GM18519 (cell line): Measurements from ENCODE around the gene PCDHGA5.
"Not testable (repeated sequence)": the region's sequence is repeated elsewhere in the genome, so short reads cannot be mapped to it uniquely, and the experiment has no call there.

Experiments
- ATAC-seq: cut with Tn5 transposase; IDR thresholded peaks from one replicate; pipeline ENCODE4 v1.9.1; 2021; ENCODE audit warnings: mild to moderate bottlenecking, moderate library complexity; ENCODE audit not compliant: unreplicated experiment, low FRiP score

The PCDHGA5 gene

GRCh38 chr5:141383345-141383744 lies 19.4 kb downstream of the PCDHGA5 start:
- no peak for ATAC-seq

- no peak for ATAC-seq
These were observed 20.7 kb downstream of the PCDHGA5 start for GRCh38 chr5:141384471-141385267.

GRCh38 chr5:141387557-141388311 lies 23.8 kb downstream of the PCDHGA5 start, which contains the start of gene PCDHGB4:
Gene PCDHGB4 (plus strand): TSS chr5:141387698. CDS start chr5:141387885, 187 bp downstream.
- not testable (repeated sequence) for ATAC-seq

GRCh38 chr5:141388661-141389060 lies 24.7 kb downstream of the PCDHGA5 start:
- ATAC-seq: no peak

- ATAC-seq: no peak
These were observed 25.4 kb downstream of the PCDHGA5 start for GRCh38 chr5:141389153-141390042.

GRCh38 chr5:141392429-141393198 lies 28.7 kb downstream of the PCDHGA5 start, which contains the start of gene PCDHGA8:
Gene PCDHGA8 (plus strand): TSS chr5:141392633. CDS start chr5:141392814, 181 bp downstream.
- ATAC-seq: no peak

- no peak for ATAC-seq
These were observed 29.3 kb downstream of the PCDHGA5 start for GRCh38 chr5:141393267-141393666.

- ATAC-seq: not testable (repeated sequence)
These were observed 30.6 kb downstream of the PCDHGA5 start for GRCh38 chr5:141394401-141395187.

GRCh38 chr5:141397756-141398551 lies 34.0 kb downstream of the PCDHGA5 start, which contains the start of gene PCDHGB5:
Gene PCDHGB5 (plus strand): TSS chr5:141397947. CDS start chr5:141398128, 181 bp downstream.
- ATAC-seq: peak; percentile 92

GRCh38 chr5:141398608-141399007 lies 34.6 kb downstream of the PCDHGA5 start:
- ATAC-seq: no peak

- ATAC-seq: no peak
These were observed 35.7 kb downstream of the PCDHGA5 start for GRCh38 chr5:141399555-141400258.

GRCh38 chr5:141402553-141403243 lies 38.7 kb downstream of the PCDHGA5 start, which contains the start of gene PCDHGA9:
Gene PCDHGA9 (plus strand): TSS chr5:141402778. CDS start chr5:141402953, 175 bp downstream.
- ATAC-seq: no peak

GRCh38 chr5:141403387-141403786 lies 39.4 kb downstream of the PCDHGA5 start:
- no peak for ATAC-seq

- ATAC-seq: not testable (repeated sequence)
These were observed 44.0 kb downstream of the PCDHGA5 start, which contains the start of gene PCDHGB6 for GRCh38 chr5:141407790-141408505. Gene PCDHGB6 (plus strand): TSS chr5:141408021. CDS start chr5:141408203, 182 bp downstream.

GRCh38 chr5:141409598-141410306 lies 45.8 kb downstream of the PCDHGA5 start:
- ATAC-seq: no peak
